GM12878 (cell line): Measurements from ENCODE around the gene LIMCH1. TPM values are rescaled to one million over a fixed set of nuclear protein-coding genes. Genes with fewer than 3 reads are reported as not detected.

Experiments used
- ATAC-seq: fragments of 200-7000 bp; cut with Tn5 transposase; 3 replicates; pipeline ENCODE4 v1.9.1; 2020; ENCODE audit warnings: mild to moderate bottlenecking, moderate library complexity
- BruUV-seq: library from RNA; stranded (reverse); fragments of 400-500 nt; replicated peaks from 2 replicates; lab custom pipeline; 2021; lab: Mats Ljungman, UMichigan
- CTCF ChIA-PET: fragments of 300-600 bp; sonication (Branson Sonifier 250); formaldehyde crosslinking; extraction: SDS; loops from one replicate; lab custom pipeline; 2021; ENCODE audit warnings: inconsistent platforms; lab: Yijun Ruan, JAX
- POLR2A ChIA-PET: fragments of 350-600 bp; formaldehyde crosslinking; extraction: SDS; loops from one replicate; lab custom pipeline; 2021; ENCODE audit warnings: inconsistent platforms; lab: Charles Lee
- RAD21 ChIA-PET: fragments of 300-600 bp; sonication (Branson Sonifier 250); formaldehyde crosslinking; loops from one replicate; lab custom pipeline; 2023; ENCODE audit warnings: antibody characterized with exemption; ENCODE audit not compliant: unreplicated experiment; lab: Charles Lee
- SMC1A ChIA-PET: fragments of 300-600 bp; sonication (Branson Sonifier 250); formaldehyde crosslinking; loops from one replicate; lab custom pipeline; 2023; ENCODE audit not compliant: unreplicated experiment, uncharacterized antibody; lab: Charles Lee
- DNase-seq: peaks from one replicate; pipeline ENCODE4 v3.0.0-alpha.2; 2011; ENCODE audit warnings: low read depth, low spot score
- FAIRE-seq: peaks from 3 replicates; lab custom pipeline; 2011; peaks lifted over from hg19 to GRCh38; lab: Jason Lieb, UNC
- H2AFZ ChIP-seq: 2 replicates; pipeline ENCODE4 v1.6.0; 2011; ENCODE audit warnings: low read depth, low read length, control low read depth; ENCODE audit not compliant: control insufficient read depth
- H3K27ac ChIP-seq: 2 replicates; pipeline ENCODE4 v1.5.1; 2011; ENCODE audit warnings: control low read depth; ENCODE audit not compliant: control insufficient read depth, insufficient read depth
- H3K27me3 ChIP-seq, 2 experiments: replicated peaks in 1 of 2; 2 replicates each; pipeline versions ENCODE4 v1.6.0 to v1.6.1; 2011; ENCODE audit warnings: low read length in 1 of 2; ENCODE audit not compliant: control insufficient read depth in 2 of 2, insufficient read depth in 2 of 2
- H3K36me3 ChIP-seq, 2 experiments: 2 replicates each; pipeline ENCODE4 v1.5.1; 2011; ENCODE audit warnings: low read length in 1 of 2; ENCODE audit not compliant: control insufficient read depth in 2 of 2, insufficient read depth in 2 of 2
- H3K4me1 ChIP-seq: 2 replicates; pipeline ENCODE4 v1.6.1; 2011; ENCODE audit warnings: mild to moderate bottlenecking, low read length, moderate library complexity, mixed read lengths; ENCODE audit not compliant: control insufficient read depth, insufficient read depth
- H3K4me2 ChIP-seq: 2 replicates; pipeline ENCODE4 v1.6.0; 2011; ENCODE audit warnings: control low read depth; ENCODE audit not compliant: control insufficient read depth, insufficient read depth
- H3K4me3 ChIP-seq: fragments of 200-600 bp; sonication (generic); 2 replicates; pipeline ENCODE4 v1.5.1; 2016
- H3K79me2 ChIP-seq: 2 replicates; pipeline ENCODE4 v1.6.0; 2011; ENCODE audit warnings: low read length; ENCODE audit not compliant: control insufficient read depth, insufficient read depth
- H3K9ac ChIP-seq: 2 replicates; pipeline ENCODE4 v1.8.0; 2011; ENCODE audit warnings: low read length, control low read depth, mixed read lengths; ENCODE audit not compliant: control insufficient read depth, insufficient read depth
- H3K9me3 ChIP-seq: replicated peaks from 3 replicates; pipeline ENCODE4 v1.5.1; 2011; ENCODE audit warnings: mild to moderate bottlenecking, low read length; ENCODE audit not compliant: control insufficient read depth, insufficient read depth
- H4K20me1 ChIP-seq: 2 replicates; pipeline ENCODE4 v1.6.0; 2011; ENCODE audit not compliant: control insufficient read depth, insufficient read depth
- BRCA1 ChIP-seq: IDR thresholded peaks from 2 replicates; pipeline ENCODE4 v1.6.1; 2011; ENCODE audit warnings: low read depth, low read length, improper control_type of control experiment
- NRF1 ChIP-seq: conservative IDR thresholded peaks from 2 replicates; pipeline ENCODE4 v1.6.1; 2011; ENCODE audit warnings: mild to moderate bottlenecking, low read depth, low read length, improper control_type of control experiment
- POU2F2 ChIP-seq: IDR thresholded peaks from 3 replicates; pipeline ENCODE4 v1.6.1; 2011; ENCODE audit warnings: low read depth, mild to moderate bottlenecking, low read length, borderline replicate concordance
- RFX5 ChIP-seq: IDR thresholded peaks from 2 replicates; pipeline ENCODE4 v1.6.1; 2011; ENCODE audit warnings: low read depth, low read length, improper control_type of control experiment
- TCF7 ChIP-seq: IDR thresholded peaks from 2 replicates; pipeline ENCODE4 v1.6.1; 2014; ENCODE audit warnings: antibody characterized with exemption, borderline replicate concordance
- ZNF274 ChIP-seq: IDR thresholded peaks from one replicate; pipeline ENCODE4 v1.8.0; 2011; ENCODE audit not compliant: insufficient read length, insufficient read depth
- WGBS: methylation state at CpG from one replicate; pipeline ENCODE4 v1.1.6; 2016; ENCODE audit warnings: low lambda C conversion rate; ENCODE audit not compliant: insufficient replicate concordance, insufficient coverage; ENCODE audit errors: missing lambda C conversion rate; 5-methylcytosine and 5-hydroxymethylcytosine counted together
- in situ Hi-C: fragments of 300-500 bp; cut with MboI; formaldehyde crosslinking; loops from 9 replicates; pipeline ENCODE4 v1.14.3; 2018; ENCODE audit warnings: mixed read lengths
- intact Hi-C: fragments of 100-400 bp; cut with micrococcal nuclease; formaldehyde crosslinking; loops from one replicate; pipeline ENCODE4 v1.14.2; 2022; ENCODE audit not compliant: unreplicated experiment
- polyA plus RNA-seq, 11 experiments: library from polyadenylated mRNA; depleted of rRNA in 4 of 11; unstranded in 6 of 11; stranded (reverse) in 5 of 11; fragments of >200 nt; fragmentation: Nextera tagmentation in 4 of 11; fragmentation: Illumina TruSeq in 1 of 11; extraction: Ambion mirVana in 4 of 11; extraction: Trizol in 1 of 11; gene quantifications; 1 replicate in 1 of 11; 2 replicates in 10 of 11; pipeline versions ENCODE4 v1.2.1 to v1.2.3, GENCODE V29; 2011 to 2016; ENCODE audit warnings: inconsistent platforms in 2 of 11, missing spikeins in 2 of 11, low read depth in 1 of 11
- total RNA-seq, 4 experiments: library from RNA; depleted of rRNA in 3 of 4; stranded (reverse); fragments of >200 nt in 3 of 4; fragmentation: Illumina TruSeq in 1 of 4; extraction: Trizol in 1 of 4; gene quantifications; 2 replicates each; pipeline versions ENCODE4 v1.2.1 to v1.2.3, GENCODE V29; 2013 to 2021
- TF ChIP-seq, protein P1 (sequence below): fragments of 150-350 bp; IDR thresholded peaks from 2 replicates; pipeline ENCODE4 v1.6.1; 2016; ENCODE audit warnings: low read depth, low read length
- TF ChIP-seq, protein P2 (sequence below): fragments of 450-650 bp; IDR thresholded peaks from 2 replicates; pipeline ENCODE4 v1.6.1; 2016; ENCODE audit warnings: mild to moderate bottlenecking, moderate library complexity, borderline replicate concordance
- TF ChIP-seq, protein P3 (sequence below): fragments of 450-650 bp; IDR thresholded peaks from 2 replicates; pipeline ENCODE4 v1.6.1; 2016; ENCODE audit warnings: mild to moderate bottlenecking
- TF ChIP-seq, protein P4 (sequence below): fragments of 450-650 bp; IDR thresholded peaks from 2 replicates; pipeline ENCODE4 v1.6.1; 2017; ENCODE audit warnings: mild to moderate bottlenecking, moderate library complexity

LIMCH1 gene
- total and polyA plus RNA-seq, 10 of the 15 experiments (the other 5 are each of a cell fraction or from before 2014, with no cell fraction given): 0.07 to 0.15 TPM; not detected in 8

DNA sequence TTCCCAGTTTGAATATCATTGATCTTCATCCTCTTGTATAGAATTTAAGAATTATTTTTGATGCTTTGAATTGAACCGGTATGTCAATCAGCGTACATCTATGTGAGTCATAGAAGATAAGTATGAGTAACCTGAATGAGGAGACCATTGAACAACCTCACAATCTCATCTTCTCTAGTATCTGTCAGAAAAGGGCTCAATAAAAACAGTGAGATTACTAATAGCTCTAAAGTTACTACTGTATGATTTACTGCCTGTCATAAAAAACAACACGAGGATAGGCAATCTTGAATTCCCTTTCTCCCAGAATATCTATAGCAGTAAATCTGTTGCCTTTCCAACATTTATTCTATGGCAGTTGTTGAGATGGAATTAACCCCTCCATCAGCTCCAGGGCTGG is 174.5 kb downstream of the LIMCH1 start:
- Histone ChIP-seq H3K9me3 (no peaks in the 10 kb centered on the region), H3K4me1 (no peaks in the 10 kb centered on the region), H3K36me3 (no peaks in the 10 kb centered on the region), H3K9ac (no peak overlapping the region), H3K27me3 (no peaks in the 10 kb centered on the region; a peak in 1 of 4 replicates), H3K79me2 (no peaks in the 10 kb centered on the region), H3K27ac (no peak overlapping the region), H3K4me2 (no peak overlapping the region)
- POLR2A ChIA-PET: no interaction called here
- ATAC-seq (no peak), FAIRE-seq (no peak)
- 67% methylated on average over 3 of the region's 3 CpGs for WGBS
- intact Hi-C loops: no loop called here
- CTCF ChIA-PET: no interaction called here
- TF ChIP-seq TCF7 (no peak), RFX5 (no peak), ZNF274 (no peak), POU2F2 (no peak), NRF1 (no peak), BRCA1 (no peak)
- TF ChIP-seq, protein P1, sequence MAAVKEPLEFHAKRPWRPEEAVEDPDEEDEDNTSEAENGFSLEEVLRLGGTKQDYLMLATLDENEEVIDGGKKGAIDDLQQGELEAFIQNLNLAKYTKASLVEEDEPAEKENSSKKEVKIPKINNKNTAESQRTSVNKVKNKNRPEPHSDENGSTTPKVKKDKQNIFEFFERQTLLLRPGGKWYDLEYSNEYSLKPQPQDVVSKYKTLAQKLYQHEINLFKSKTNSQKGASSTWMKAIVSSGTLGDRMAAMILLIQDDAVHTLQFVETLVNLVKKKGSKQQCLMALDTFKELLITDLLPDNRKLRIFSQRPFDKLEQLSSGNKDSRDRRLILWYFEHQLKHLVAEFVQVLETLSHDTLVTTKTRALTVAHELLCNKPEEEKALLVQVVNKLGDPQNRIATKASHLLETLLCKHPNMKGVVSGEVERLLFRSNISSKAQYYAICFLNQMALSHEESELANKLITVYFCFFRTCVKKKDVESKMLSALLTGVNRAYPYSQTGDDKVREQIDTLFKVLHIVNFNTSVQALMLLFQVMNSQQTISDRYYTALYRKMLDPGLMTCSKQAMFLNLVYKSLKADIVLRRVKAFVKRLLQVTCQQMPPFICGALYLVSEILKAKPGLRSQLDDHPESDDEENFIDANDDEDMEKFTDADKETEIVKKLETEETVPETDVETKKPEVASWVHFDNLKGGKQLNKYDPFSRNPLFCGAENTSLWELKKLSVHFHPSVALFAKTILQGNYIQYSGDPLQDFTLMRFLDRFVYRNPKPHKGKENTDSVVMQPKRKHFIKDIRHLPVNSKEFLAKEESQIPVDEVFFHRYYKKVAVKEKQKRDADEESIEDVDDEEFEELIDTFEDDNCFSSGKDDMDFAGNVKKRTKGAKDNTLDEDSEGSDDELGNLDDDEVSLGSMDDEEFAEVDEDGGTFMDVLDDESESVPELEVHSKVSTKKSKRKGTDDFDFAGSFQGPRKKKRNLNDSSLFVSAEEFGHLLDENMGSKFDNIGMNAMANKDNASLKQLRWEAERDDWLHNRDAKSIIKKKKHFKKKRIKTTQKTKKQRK: no peak
- TF ChIP-seq, protein P2, sequence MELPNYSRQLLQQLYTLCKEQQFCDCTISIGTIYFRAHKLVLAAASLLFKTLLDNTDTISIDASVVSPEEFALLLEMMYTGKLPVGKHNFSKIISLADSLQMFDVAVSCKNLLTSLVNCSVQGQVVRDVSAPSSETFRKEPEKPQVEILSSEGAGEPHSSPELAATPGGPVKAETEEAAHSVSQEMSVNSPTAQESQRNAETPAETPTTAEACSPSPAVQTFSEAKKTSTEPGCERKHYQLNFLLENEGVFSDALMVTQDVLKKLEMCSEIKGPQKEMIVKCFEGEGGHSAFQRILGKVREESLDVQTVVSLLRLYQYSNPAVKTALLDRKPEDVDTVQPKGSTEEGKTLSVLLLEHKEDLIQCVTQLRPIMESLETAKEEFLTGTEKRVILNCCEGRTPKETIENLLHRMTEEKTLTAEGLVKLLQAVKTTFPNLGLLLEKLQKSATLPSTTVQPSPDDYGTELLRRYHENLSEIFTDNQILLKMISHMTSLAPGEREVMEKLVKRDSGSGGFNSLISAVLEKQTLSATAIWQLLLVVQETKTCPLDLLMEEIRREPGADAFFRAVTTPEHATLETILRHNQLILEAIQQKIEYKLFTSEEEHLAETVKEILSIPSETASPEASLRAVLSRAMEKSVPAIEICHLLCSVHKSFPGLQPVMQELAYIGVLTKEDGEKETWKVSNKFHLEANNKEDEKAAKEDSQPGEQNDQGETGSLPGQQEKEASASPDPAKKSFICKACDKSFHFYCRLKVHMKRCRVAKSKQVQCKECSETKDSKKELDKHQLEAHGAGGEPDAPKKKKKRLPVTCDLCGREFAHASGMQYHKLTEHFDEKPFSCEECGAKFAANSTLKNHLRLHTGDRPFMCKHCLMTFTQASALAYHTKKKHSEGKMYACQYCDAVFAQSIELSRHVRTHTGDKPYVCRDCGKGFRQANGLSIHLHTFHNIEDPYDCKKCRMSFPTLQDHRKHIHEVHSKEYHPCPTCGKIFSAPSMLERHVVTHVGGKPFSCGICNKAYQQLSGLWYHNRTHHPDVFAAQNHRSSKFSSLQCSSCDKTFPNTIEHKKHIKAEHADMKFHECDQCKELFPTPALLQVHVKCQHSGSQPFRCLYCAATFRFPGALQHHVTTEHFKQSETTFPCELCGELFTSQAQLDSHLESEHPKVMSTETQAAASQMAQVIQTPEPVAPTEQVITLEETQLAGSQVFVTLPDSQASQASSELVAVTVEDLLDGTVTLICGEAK: no peak
- TF ChIP-seq, protein P3, sequence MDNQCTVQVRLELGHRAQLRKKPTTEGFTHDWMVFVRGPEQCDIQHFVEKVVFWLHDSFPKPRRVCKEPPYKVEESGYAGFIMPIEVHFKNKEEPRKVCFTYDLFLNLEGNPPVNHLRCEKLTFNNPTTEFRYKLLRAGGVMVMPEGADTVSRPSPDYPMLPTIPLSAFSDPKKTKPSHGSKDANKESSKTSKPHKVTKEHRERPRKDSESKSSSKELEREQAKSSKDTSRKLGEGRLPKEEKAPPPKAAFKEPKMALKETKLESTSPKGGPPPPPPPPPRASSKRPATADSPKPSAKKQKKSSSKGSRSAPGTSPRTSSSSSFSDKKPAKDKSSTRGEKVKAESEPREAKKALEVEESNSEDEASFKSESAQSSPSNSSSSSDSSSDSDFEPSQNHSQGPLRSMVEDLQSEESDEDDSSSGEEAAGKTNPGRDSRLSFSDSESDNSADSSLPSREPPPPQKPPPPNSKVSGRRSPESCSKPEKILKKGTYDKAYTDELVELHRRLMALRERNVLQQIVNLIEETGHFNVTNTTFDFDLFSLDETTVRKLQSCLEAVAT: no peak
- TF ChIP-seq, protein P4, sequence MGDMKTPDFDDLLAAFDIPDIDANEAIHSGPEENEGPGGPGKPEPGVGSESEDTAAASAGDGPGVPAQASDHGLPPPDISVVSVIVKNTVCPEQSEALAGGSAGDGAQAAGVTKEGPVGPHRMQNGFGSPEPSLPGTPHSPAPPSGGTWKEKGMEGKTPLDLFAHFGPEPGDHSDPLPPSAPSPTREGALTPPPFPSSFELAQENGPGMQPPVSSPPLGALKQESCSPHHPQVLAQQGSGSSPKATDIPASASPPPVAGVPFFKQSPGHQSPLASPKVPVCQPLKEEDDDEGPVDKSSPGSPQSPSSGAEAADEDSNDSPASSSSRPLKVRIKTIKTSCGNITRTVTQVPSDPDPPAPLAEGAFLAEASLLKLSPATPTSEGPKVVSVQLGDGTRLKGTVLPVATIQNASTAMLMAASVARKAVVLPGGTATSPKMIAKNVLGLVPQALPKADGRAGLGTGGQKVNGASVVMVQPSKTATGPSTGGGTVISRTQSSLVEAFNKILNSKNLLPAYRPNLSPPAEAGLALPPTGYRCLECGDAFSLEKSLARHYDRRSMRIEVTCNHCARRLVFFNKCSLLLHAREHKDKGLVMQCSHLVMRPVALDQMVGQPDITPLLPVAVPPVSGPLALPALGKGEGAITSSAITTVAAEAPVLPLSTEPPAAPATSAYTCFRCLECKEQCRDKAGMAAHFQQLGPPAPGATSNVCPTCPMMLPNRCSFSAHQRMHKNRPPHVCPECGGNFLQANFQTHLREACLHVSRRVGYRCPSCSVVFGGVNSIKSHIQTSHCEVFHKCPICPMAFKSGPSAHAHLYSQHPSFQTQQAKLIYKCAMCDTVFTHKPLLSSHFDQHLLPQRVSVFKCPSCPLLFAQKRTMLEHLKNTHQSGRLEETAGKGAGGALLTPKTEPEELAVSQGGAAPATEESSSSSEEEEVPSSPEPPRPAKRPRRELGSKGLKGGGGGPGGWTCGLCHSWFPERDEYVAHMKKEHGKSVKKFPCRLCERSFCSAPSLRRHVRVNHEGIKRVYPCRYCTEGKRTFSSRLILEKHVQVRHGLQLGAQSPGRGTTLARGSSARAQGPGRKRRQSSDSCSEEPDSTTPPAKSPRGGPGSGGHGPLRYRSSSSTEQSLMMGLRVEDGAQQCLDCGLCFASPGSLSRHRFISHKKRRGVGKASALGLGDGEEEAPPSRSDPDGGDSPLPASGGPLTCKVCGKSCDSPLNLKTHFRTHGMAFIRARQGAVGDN: no peak
- TF ChIP-seq, all 136 proteins: peak for 0
- in situ Hi-C loops: no loop called here
- BruUV-seq: no TSS peak
- DNase-seq: no peak
- Histone ChIP-seq H2AFZ (no peak overlapping the region), H4K20me1 (no peaks in the 10 kb centered on the region), H3K4me3 (no peak overlapping the region)
- ChIA-PET SMC1A (no interaction called here), RAD21 (no interaction called here)
